GM12892 (cell line): ENCODE results near the gene PCSK6.

Experiments
- POLR2A ChIP-seq: IDR thresholded peaks from 2 replicates; pipeline ENCODE4 v1.6.1; 2011; ENCODE audit warnings: low read depth, low read length, control low read depth
- POLR2AphosphoS5 ChIP-seq: IDR thresholded peaks from 2 replicates; pipeline ENCODE4 v1.6.1; 2011; ENCODE audit warnings: low read depth, low read length, control low read depth
- TAF1 ChIP-seq: IDR thresholded peaks from 2 replicates; pipeline ENCODE4 v1.6.1; 2011; ENCODE audit warnings: low read depth, mild to moderate bottlenecking, control low read depth, low read length, borderline replicate concordance

DNA sequence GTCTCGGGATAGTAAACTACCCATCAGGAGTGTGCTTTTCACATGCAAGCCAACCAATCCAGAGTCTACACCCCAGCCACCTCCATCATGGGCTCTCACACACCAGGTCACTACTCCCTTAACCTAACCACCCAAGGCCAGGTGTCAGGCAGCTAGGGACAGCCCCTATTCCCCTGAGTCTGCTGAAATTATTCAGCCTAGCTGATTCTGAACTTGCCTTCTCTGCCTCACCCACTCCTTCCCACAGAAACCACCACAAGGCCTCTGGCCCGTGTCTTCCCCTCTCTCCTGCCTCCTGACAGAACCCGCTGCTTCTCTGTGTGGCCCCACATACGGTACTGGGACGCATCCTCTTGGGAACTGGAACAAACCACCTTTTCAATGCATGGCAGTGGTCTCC is 82.1 kb downstream of the PCSK6 start:
- no peak for TF ChIP-seq POLR2AphosphoS5
- TF ChIP-seq TAF1, result no peak
- no peak for TF ChIP-seq POLR2A
